Neural crest cell (in vitro differentiated cells): ENCODE measurements around the gene NATD1. TPM values are rescaled to one million over a fixed set of nuclear protein-coding genes. Genes with fewer than 3 reads are reported as not detected.
A peak's percentile ranks its signal among the peaks of the same experiment; 100 is the strongest.

ENCODE experiments used
- DNase-seq: peaks from one replicate; pipeline ENCODE4 v3.0.0; 2021; ENCODE audit warnings: low read depth, mixed read lengths, low spot score
- H3K27ac Mint-ChIP-seq: one replicate; pipeline ENCODE4 v1.8.0; 2021; ENCODE audit warnings: mild to moderate bottlenecking, mixed read lengths; ENCODE audit not compliant: unreplicated experiment
- H3K27me3 Mint-ChIP-seq: 2 replicates; pipeline ENCODE4 v1.8.0; 2021; ENCODE audit warnings: low read depth, mild to moderate bottlenecking, mixed read lengths
- H3K36me3 Mint-ChIP-seq: 2 replicates; pipeline ENCODE4 v1.8.0; 2021; ENCODE audit warnings: low read depth, mild to moderate bottlenecking, mixed read lengths
- H3K4me1 Mint-ChIP-seq: 2 replicates; pipeline ENCODE4 v1.8.0; 2021; ENCODE audit warnings: mixed read lengths
- H3K4me3 Mint-ChIP-seq: one replicate; pipeline ENCODE4 v1.8.0; 2021; ENCODE audit warnings: mild to moderate bottlenecking, mixed read lengths
- H3K9me3 Mint-ChIP-seq: 2 replicates; pipeline ENCODE4 v1.8.0; 2021; ENCODE audit warnings: mixed read lengths
- total RNA-seq: library from RNA; stranded (reverse); gene quantifications from 2 replicates; pipeline ENCODE4 v1.2.1, GENCODE V29; 2021
- TF ChIP-seq, protein P1 (sequence below): fragments of 200-600 bp; sonication (generic); conservative IDR thresholded peaks from 2 replicates; pipeline ENCODE4 v1.5.0; 2021; ENCODE audit warnings: antibody characterized with exemption, mild to moderate bottlenecking

The NATD1 gene
- total RNA-seq, 1 donor from 2014 or later = 6.7 TPM

DNA sequence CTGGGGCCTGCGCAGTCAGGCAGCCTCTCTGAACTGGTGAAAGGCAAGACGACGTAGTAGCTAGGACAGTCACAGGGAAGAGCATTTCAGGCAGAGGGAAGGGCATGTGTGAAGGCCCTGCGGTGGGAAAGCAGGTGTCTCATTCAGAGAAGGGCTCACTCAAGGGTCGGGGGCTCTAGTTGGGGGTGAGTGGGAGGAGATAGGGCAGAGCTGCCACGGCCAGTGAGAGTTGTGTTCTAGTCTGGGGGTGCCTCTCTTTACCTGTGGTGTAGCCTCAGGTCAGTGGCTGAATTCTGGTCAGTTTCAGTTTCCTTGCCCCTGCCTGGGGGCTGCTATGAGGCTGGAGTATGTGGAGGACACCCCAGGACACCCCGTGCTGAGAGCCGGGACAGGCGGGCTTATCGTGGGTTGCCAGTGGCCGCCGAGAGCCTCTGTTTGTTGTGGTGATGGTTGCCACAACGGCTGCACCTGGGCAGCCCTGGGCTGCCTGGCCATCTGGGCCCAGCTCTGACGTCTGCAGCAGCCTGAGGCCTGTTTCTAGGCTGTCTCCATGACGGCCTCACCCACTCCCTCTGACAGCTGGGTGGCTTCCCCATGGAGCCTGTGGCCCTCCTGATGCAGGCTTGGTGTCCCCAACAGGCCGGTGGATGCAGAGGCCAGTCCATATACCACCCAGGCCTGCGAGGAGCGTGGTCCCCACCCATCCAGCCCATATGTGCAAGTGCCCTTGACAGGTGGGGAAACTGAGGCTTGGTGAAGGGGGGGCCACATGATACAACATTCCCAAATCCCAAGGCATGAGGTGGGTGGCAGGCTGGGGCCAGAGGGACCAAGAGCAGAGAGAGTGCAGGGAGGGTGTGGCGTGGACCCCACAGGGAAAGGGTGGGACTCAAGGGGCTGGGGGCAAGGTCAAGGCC is 42.1 kb upstream of the NATD1 start:
- H3K9me3 Mint-ChIP-seq = no peaks in the 10 kb centered on the region
- H3K27ac Mint-ChIP-seq = peak overlapping the region; percentile 27
- H3K4me3 Mint-ChIP-seq = no peak overlapping the region
- TF ChIP-seq, protein P1, sequence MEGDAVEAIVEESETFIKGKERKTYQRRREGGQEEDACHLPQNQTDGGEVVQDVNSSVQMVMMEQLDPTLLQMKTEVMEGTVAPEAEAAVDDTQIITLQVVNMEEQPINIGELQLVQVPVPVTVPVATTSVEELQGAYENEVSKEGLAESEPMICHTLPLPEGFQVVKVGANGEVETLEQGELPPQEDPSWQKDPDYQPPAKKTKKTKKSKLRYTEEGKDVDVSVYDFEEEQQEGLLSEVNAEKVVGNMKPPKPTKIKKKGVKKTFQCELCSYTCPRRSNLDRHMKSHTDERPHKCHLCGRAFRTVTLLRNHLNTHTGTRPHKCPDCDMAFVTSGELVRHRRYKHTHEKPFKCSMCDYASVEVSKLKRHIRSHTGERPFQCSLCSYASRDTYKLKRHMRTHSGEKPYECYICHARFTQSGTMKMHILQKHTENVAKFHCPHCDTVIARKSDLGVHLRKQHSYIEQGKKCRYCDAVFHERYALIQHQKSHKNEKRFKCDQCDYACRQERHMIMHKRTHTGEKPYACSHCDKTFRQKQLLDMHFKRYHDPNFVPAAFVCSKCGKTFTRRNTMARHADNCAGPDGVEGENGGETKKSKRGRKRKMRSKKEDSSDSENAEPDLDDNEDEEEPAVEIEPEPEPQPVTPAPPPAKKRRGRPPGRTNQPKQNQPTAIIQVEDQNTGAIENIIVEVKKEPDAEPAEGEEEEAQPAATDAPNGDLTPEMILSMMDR = no peak
- H3K4me1 Mint-ChIP-seq = peaks cover 10% of the 10 kb centered on the region
- no peaks in the 10 kb centered on the region for H3K27me3 Mint-ChIP-seq
- DNase-seq = no peak
- H3K36me3 Mint-ChIP-seq = peaks cover 3% of the 10 kb centered on the region

DNA sequence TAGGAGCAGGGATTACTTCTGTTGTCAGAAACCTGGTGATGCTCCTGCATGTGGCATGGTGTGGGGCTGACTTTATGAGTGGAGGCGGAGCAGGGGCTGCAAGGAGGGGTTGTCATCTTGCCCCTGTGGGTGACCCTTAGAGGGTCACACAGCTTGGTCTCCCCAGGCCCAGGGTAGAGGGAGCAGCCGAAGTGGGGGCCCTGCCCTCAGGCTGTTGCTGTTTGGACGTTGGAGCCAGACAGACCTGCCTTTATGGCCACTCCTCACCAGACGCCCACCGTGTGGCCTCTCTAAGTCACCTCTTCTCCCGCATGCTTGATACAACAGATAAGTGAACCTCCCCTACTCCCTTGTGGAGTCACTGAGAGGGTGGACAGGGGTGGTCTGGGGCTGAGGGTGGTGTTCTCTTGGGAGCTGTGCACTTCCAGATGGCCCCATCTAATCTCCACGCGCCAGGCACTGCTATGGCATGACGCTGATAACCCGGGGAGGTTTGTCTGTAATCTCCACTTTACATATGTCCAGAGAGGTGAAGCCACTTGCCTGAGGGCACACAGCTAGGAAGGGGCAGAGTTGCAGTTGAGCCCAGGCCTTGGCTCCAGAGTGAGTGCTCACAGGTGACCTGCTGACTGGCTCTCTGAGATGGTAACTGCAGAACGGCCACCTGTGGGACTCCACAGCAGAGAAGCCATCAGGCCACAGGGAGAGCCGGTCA is 41.3 kb upstream of the NATD1 start:
- no peaks in the 10 kb centered on the region for H3K27me3 Mint-ChIP-seq
- no peak overlapping the region for H3K27ac Mint-ChIP-seq
- H3K4me1 Mint-ChIP-seq = peaks cover 10% of the 10 kb centered on the region
- no peak for DNase-seq
- TF ChIP-seq, protein P1 = no peak
- H3K4me3 Mint-ChIP-seq = no peak overlapping the region
- H3K36me3 Mint-ChIP-seq = no peaks in the 10 kb centered on the region
- H3K9me3 Mint-ChIP-seq = no peaks in the 10 kb centered on the region

DNA sequence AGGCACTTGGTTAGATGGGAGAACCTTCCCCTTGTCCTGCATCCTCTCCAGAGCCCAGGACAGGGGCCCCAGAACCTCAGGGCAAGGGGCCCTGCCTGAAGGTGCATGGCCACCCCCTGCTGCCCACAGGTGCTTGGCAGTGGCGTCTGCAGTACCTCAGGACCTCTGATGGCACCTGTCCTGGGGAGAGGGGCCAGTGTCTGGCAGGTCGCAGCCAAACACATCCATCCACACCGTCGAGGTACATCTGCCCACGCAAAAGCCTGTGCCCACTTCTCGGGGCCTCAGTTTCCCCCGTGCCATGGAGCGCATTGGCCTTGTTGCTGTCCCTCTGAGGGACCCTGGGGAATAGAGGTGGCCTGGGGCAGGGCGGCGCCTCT is 40.6 kb upstream of the NATD1 start:
- peaks cover 10% of the 10 kb centered on the region for H3K4me1 Mint-ChIP-seq
- TF ChIP-seq, protein P1 = no peak
- DNase-seq = no peak
- no peaks in the 10 kb centered on the region for H3K36me3 Mint-ChIP-seq
- no peaks in the 10 kb centered on the region for H3K9me3 Mint-ChIP-seq
- no peak overlapping the region for H3K27ac Mint-ChIP-seq
- H3K4me3 Mint-ChIP-seq = no peak overlapping the region
- H3K27me3 Mint-ChIP-seq = no peaks in the 10 kb centered on the region

DNA sequence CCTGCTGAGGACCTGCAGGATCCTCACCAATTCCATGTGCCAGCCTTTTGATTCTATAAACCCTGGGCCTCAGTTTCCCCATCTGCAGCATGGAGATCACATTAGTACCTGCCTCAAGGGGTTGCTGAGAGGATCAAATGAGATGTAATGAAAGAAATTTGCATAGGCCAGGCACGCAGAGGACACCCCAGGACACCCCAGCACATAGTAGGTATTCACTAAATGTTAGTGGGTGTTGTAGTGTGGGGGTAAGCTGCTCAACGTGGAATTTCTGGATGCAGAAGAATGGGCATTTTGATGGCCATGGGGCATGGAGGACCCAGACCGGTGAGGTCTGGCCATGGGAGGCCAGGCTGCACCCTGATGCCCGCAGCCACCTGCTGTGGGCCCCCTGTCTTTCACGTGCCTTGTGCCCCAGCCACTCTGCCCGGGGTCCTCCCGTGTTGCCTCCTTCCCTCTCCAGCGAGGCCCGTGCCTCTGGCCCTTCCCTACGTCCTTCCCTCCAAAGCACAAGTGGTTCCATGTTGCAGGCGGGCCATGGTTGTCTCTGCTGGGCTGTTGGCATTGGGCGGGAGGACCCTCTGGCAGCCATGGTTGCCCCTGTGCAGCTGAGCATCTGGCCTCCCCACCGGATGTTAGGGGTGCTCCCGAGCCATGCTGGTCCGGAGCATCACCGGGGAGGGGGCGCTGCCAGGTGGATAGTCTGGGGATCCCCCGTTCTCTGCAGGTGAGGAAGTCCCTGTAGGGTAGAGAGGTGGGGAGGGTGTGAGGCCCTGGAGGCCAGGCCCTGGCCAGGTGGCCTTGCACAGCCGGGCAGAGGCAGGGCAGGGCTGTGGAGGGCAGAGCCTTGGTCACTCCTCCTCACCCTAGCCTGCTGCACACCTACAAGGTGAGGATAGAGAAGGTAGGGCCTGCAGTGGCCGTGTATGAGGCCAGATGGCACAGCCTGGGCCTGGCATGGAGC is 39.9 kb upstream of the NATD1 start:
- TF ChIP-seq, protein P1 = no peak
- Mint-ChIP-seq H3K9me3 (no peaks in the 10 kb centered on the region), H3K36me3 (no peaks in the 10 kb centered on the region), H3K27ac (no peak overlapping the region), H3K27me3 (no peaks in the 10 kb centered on the region), H3K4me1 (peaks cover 10% of the 10 kb centered on the region), H3K4me3 (no peak overlapping the region)
- DNase-seq = no peak

DNA sequence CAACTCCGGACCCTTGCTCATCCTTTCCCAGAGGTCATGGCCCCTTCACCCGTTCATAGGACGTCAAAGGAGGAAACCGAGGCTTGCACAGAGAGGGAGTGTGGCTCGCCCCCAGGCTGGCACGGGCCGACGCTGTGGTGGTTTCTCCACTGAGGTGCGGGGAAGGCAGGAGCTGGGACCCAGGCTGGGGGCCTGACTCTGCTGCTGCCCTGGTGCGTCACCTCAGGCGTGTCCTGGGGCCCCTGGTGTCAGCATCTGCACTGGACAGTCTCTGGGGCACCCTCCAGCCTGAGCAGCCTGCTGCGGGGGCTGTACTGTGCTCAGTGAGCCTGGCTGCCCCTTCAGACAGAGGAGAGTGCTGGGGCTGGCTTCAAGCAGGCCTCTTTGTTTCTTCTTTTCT is 38.7 kb upstream of the NATD1 start:
- DNase-seq = no peak
- TF ChIP-seq, protein P1 = no peak
- H3K9me3 Mint-ChIP-seq = no peaks in the 10 kb centered on the region
- H3K4me3 Mint-ChIP-seq = no peak overlapping the region
- peaks cover 10% of the 10 kb centered on the region for H3K4me1 Mint-ChIP-seq
- H3K27ac Mint-ChIP-seq = no peak overlapping the region
- no peaks in the 10 kb centered on the region for H3K27me3 Mint-ChIP-seq
- no peaks in the 10 kb centered on the region for H3K36me3 Mint-ChIP-seq
